GM21360 (cell line): ENCODE data around the gene OFD1.

Experiments used
- ATAC-seq: cut with Tn5 transposase; IDR thresholded peaks from one replicate; pipeline ENCODE4 v1.9.1; 2021; ENCODE audit warnings: mild to moderate bottlenecking, moderate library complexity; ENCODE audit not compliant: unreplicated experiment

OFD1 gene

DNA sequence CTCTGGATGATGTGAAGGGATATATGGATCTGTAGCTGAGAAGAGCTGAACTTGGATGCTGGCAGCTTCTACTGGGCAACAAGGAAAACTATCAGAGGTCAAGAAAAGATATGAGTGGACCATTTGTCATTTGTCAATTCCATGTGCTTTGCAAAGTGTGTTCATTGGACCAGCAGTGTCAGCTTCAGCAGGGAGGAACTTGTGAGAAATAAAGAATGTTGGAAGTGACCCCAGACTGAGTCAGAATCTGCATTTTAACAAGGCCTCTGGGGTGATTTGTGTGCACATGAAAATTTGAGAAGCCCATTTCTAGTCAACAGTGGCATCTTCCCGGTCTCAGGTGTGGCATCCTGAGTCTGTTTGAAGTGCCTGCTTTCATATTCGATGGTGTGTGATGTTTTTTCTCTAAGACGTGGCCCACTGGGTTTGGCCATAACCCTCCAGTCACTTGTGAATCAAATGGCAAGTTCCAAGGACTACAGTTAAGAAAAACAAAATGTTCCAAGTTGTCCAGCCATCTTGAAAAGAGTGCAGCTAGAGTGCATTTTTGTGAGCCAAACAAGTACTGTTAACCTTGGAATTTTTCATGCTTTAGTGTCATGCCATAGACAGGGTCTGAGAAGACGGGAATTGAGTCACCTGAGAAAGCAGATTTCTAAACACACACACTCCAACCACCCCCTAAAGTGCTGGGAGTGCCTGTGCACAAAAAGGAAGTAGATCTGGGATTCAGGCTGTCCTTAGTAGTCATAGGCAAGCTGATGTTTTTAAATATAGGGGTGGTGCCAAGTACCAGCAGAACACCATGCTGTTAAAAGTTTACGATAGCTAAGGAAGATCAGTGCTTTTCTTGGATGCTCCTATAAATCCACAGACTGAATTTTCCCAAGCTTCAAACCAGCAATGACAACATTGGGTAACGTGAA, 55.9 kb downstream of the OFD1 start:
- no peak for ATAC-seq

DNA sequence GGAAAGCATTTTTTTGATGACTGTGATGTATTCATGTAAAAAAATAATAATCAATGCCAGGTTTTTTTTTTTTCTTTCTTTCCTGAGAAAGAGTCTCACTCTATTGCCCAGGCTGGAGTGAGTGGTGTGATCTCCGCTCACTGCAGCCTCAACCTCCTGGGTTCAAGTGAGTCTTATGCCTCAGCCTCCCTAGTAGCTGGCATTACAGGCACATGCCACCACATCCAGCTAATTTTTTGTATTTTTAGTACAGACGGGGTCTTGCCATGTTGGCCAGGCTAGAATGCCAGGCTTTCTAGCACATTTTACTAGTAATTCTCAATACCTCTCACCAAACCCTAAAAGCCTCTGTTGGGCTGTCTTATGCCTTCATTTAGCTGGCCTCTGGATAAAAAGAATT, 56.6 kb downstream of the OFD1 start:
- no peak for ATAC-seq

DNA sequence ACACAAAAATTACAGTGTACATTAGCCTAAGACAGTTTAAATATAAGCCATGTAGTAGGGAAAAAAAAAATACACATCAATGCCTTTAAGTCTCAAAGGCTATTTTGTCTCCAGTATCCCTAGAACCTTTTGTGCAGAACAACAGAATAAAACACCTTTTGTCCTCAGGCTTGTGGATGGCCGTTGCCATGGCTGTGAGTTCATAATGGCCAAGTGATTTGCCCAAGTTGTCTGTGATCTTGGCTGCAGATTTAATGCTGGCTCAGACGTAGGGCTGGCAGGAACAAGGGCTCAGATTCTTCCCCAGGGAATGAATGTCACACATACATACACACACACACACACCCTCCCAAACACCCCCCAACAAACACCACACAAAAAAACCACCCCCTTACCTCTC, 57.0 kb downstream of the OFD1 start:
- ATAC-seq, result no peak

DNA sequence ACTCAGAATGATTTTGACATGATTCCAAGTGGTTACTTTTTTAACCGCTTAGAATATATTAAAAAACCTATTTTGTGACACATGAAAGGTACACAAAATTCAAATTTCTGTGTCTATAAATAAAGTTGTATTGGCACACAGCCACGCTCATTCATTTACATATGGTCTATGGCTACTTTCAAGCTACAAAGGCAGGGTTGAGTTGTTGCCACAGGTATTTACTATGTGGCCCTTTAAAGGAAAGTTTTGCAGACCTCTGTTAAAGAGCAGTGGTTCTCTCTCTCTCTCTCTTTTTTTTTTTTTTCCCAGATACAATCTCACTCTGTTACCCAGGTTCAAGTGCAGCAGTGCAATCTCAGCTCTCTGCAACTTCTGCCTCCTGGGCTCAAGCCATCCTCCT, 59.3 kb downstream of the OFD1 start:
- ATAC-seq, result no peak

DNA sequence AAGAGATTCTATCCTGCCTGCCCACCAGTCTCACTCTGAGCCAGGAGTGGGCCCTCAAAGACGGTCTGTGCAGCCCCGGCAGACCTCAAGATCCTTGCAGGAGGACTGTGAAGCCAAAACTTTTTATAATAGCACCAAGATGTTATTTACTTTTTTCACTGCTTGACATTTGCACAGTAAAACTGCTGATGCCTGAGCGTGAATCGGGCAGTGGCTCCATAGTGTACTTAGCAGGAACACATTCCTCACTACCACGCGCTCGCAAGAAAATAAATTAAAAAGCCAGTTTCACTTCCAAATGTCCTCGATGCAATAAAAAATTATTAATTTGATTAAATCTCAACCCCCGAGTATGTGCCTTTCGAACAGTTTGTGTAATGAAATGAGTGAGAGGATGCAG, 59.9 kb downstream of the OFD1 start:
- no peak for ATAC-seq

DNA sequence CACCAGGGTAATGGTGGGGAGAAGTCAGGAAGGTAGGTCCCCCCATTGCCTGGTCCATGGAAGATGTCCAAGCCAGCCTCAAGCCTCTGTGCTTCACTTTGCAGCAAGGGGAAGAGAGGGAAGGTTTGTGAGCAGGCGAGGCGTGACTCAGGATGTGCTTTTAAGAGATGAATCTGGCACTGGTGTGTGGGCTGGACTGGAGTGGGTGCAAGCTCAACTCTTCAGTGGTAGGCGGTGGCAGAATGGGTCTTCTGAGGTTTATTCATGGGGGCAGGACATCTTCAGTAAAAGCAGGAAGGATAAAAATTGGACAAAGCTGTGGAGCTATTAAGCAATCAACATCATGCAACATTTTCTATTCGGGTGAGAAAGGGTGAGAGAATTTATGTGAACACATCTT, 63.0 kb downstream of the OFD1 start:
- no peak for ATAC-seq

DNA sequence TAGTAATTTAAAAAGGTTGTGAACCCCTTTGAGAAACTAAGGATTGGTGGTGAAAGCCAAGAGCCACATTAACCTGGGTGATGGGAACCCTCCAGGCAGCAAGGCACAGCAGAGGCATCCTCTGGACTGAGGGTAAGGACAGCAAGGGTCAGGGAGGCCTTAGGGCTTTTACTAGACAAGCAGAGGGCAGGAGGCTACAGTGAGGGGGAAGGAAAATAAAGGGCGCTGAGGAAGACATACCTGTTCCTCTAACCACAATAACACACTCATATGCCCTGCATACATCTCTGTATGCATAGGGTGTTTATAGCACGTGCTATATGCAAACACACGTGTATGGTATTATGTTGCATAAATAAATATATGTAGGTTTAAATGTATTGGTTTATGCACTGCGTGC, 63.6 kb downstream of the OFD1 start:
- no peak for ATAC-seq

DNA sequence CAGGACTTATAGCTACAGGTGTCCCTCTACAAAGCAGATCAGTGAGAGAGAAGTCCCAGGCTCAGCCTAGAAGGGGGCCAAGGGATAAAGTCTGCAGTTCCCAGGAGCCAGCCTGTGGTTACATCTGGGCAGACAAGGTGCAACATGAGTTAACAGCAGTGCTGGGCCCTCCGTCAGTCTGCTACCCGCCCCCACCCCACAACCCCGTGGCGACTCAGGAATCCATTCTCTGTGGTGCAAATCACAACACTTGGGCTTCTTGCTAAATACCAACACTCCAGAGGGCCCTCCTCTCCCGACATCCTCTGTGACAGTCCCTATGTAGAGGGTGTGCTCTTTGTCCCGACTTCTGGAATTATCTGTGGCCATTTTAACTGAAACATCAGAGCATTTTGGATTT, 68.6 kb downstream of the OFD1 start:
- no peak for ATAC-seq

DNA sequence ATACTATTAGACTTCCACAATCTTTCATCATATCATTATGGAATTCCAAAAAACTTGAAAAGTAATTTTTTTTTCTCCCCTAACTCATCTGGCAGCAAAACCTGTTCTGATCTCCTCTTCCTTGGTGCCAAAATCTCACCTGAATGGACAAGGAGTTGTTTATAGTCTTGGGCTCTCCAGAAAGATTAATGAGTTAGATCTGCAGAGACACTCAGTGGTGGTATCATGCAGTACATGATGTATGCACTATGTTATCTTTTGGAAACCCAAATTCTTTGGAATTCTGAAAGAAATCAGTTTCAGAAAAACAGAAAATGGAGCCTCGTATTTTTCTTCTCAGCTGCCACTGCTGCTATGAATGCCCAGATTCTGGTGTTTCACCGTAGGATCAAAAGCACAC, 70.7 kb downstream of the OFD1 start:
- no peak for ATAC-seq

DNA sequence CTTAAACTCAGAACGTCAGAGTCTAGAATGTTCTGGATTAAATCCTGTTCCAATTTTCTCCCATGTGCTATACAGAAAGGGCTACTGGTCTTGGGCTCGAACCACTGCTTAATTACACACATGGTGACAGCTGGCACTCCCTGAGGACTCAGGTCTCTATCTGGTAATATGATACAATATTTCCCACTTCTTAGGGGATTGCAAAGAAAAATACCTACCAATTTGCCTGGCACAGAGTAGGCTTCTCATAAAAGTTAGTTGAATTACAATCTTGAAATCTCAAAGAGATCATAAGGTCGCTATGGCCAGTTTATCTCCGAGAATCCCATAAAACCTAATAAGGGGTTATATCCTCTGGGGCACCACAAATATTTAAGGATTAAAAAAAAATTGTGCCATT, 73.7 kb downstream of the OFD1 start:
- ATAC-seq, result no peak

DNA sequence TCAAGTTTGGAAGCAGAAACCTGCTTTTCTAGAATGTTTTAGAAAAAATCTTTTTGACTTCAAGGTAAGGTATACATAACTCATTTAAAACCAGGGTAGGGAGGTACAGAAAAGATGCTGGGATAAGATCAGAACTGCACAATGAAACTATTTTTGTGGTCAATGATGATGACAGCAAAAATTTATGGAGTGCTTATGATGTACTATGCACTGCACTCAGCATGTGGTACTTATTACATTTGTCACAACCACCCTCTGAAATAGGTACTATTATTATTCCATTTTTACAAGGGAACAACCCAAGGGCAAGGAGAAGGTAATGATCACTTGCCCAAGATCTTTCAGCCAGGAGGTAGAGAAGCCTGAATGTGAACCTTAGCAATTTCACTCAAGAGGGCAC, 74.3 kb downstream of the OFD1 start:
- no peak for ATAC-seq

DNA sequence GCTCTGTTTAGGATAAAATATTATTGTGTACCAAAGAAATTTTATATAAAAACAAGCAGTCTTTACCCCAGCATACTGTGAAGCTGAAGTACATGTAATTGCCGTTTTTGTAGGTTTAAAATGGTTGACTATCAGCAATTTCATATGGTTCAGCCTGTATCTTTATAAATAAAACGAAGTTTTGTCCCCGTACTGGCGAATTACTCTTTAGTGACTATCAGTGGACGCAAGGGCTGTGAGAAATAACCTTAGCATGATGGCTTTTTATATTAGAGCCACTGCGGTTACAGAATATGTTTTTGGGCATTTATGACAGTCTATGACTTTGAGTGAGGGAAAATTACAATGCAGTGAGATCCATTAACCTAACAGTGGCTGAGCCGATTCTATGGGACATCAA, 81.1 kb downstream of the OFD1 start:
- no peak for ATAC-seq

DNA sequence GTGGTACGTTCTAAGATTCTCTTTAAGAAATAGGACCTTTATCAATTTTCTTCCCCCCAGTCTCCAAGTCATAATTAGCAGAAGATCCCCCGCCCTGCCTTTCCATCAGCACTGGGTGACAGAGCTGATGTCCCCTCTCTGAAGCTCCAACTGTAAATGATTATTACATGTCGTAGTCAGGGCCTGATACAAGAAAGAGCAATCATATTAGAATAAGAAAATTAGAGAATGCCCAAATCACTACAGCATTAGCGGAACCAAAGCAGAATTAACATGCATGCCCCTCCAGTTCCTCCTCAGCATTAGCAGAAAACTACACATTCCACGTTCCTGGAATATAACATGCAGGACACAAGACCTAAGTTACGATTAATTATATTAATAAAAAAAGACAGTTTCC, 81.6 kb downstream of the OFD1 start:
- ATAC-seq, result no peak

DNA sequence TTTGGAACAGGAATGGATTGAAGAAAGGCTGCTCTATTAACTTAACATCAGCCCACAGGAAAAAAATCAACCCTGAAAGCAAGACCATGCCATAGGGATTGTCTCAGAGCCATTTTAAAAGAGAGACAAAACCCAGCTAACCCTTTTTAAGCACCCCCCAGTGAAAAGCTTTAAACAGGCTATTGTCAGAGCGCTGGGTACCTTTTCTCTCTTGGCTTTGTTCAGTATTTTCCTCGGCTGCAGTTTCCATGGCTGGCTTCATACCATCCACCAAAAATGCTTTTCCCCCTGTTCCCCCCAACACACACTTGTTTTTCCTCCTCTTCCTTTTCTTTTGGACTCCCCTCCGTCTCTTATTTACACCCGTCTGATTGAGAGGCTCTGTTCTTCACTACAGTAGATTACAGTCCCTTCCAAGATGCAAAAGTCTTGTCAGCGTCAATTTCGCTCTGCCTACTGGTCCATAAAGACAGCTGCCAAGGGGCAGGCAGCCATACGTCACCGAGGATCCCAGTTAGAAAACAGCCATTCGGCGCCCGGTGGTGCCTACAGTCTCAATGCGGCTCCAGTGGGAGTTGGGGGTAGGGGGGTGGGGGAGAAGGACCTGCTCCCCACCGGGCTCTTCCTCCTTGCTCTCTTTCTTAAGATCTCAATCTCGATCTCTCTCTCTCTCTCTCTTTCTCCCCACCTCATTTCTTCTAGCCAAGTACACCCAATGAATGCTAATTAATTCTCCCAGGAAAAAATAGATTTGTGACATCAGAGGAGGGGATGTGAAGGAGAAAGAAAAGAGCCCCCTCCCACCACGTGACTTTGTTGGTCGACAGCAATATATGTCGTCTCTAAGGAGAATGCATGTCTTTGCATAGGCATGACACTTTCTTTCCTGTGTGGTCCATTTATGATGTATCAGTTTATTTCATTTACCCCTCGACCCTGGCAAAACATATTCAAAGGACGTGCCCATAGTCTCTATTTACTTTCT, 82.4 kb downstream of the OFD1 start, which contains the start of gene GPM6B:
GPM6B (minus strand) TSS at position 451 of the 985 bp plus-strand sequence; CDS start at position 262, 189 bp downstream.
- ATAC-seq, result no peak
